Right atrium auricular region (tissue), 2 donors: Measurements from ENCODE around the gene GMDS. TPM values are rescaled to one million over a fixed set of nuclear protein-coding genes. Genes with fewer than 3 reads are reported as not detected.
A peak's percentile ranks its signal among the peaks of the same experiment; 100 is the strongest.

Experiments
- DNase-seq: peaks from one replicate; pipeline ENCODE4 v3.0.0-alpha.2; 2019; ENCODE audit warnings: low spot score
- H3K27ac ChIP-seq, 2 donors: fragments of 200-600 bp; sonication (generic); 1 replicate in 1 of 2; 2 replicates in 1 of 2; pipeline ENCODE4 v1.5.1; 2016 to 2019
- H3K27me3 ChIP-seq, 2 donors: fragments of 200-600 bp; sonication (generic); one replicate each; pipeline versions ENCODE4 v1.5.1 to v1.6.0; 2017 to 2019
- H3K36me3 ChIP-seq: fragments of 200-600 bp; sonication (generic); one replicate; pipeline ENCODE4 v1.5.1; 2016
- H3K4me1 ChIP-seq, 2 donors: fragments of 200-600 bp; sonication (generic); one replicate each; pipeline versions ENCODE4 v1.5.1 to v1.6.0; 2017 to 2019
- H3K4me3 ChIP-seq, 2 donors: fragments of 200-600 bp; sonication (generic); 1 replicate in 1 of 2; 2 replicates in 1 of 2; pipeline ENCODE4 v1.5.1; 2017 to 2019; ENCODE audit warnings: mild to moderate bottlenecking in 1 of 2, moderate library complexity in 1 of 2
- H3K9me3 ChIP-seq, 2 donors: fragments of 200-600 bp; sonication (generic); one replicate each; pipeline ENCODE4 v1.5.1; 2019
- total RNA-seq, 2 donors: library from RNA; depleted of rRNA; stranded (reverse); fragments of >200 nt; gene quantifications; one replicate each; pipeline ENCODE4 v1.1.0, GENCODE V29; 2016
- TF ChIP-seq, protein P1 (sequence below), 2 donors: fragments of 200-600 bp; sonication (generic); IDR thresholded peaks; one replicate each; pipeline ENCODE4 v1.5.1; 2019; ENCODE audit warnings: antibody characterized with exemption in 2 of 2

GMDS gene
- total RNA-seq, 2 donors from 2014 or later, result 11.1 to 11.8 TPM

GRCh38 chr6:1616701-1617463 is 628.5 kb downstream of the GMDS start:
- Histone ChIP-seq H3K4me1 (peaks cover 0 to 12% of the 10 kb centered on the region in 2 donors), H3K27ac (peak overlapping the region in 1 of 2 donors; percentile 11), H3K4me3 (no peak overlapping the region), H3K9me3 (no peaks in the 10 kb centered on the region), H3K27me3 (peaks cover 14 to 27% of the 10 kb centered on the region in 2 donors), H3K36me3 (no peaks in the 10 kb centered on the region)
- TF ChIP-seq, protein P1, sequence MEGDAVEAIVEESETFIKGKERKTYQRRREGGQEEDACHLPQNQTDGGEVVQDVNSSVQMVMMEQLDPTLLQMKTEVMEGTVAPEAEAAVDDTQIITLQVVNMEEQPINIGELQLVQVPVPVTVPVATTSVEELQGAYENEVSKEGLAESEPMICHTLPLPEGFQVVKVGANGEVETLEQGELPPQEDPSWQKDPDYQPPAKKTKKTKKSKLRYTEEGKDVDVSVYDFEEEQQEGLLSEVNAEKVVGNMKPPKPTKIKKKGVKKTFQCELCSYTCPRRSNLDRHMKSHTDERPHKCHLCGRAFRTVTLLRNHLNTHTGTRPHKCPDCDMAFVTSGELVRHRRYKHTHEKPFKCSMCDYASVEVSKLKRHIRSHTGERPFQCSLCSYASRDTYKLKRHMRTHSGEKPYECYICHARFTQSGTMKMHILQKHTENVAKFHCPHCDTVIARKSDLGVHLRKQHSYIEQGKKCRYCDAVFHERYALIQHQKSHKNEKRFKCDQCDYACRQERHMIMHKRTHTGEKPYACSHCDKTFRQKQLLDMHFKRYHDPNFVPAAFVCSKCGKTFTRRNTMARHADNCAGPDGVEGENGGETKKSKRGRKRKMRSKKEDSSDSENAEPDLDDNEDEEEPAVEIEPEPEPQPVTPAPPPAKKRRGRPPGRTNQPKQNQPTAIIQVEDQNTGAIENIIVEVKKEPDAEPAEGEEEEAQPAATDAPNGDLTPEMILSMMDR (IDR thresholded peaks at IDR 0.05), result no peak
- no peak for DNase-seq

DNA sequence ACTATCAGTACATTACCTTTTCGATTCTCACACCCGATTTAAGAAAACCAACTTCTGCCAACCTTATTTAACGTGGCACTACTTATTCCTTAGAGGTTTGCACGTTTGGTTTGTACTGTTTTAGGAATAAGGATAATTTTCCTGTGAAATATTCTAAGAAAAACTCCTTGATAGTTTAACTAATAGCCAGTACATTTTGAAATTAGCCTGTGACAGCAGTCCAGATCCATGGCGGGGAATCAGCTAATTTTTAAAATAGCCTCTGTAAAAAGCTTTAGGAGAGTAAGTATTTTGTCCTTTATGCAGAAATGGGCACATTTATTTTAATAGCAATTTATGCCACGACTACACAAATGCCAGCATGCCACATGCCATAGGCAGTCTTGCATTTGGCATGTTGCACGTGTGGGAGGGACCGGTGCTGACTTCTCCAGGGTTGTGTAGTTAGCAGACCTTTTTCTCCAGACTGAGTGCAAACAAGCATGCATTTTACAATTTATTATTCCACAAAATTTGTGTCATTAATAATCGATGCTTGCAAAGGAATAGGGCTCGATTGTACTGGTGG is 629.5 kb downstream of the GMDS start:
- no peak for DNase-seq
- H3K4me1 ChIP-seq, result peaks cover 0 to 12% of the 10 kb centered on the region in 2 donors
- H3K27ac ChIP-seq, result no peak overlapping the region
- no peaks in the 10 kb centered on the region for H3K9me3 ChIP-seq
- peak overlapping the region in 1 of 2 donors; percentile 67 for H3K4me3 ChIP-seq
- H3K27me3 ChIP-seq, result peaks cover 14 to 27% of the 10 kb centered on the region in 2 donors
- H3K36me3 ChIP-seq, result no peaks in the 10 kb centered on the region
- TF ChIP-seq, protein P1 (IDR thresholded peaks at IDR 0.05), result no peak

DNA sequence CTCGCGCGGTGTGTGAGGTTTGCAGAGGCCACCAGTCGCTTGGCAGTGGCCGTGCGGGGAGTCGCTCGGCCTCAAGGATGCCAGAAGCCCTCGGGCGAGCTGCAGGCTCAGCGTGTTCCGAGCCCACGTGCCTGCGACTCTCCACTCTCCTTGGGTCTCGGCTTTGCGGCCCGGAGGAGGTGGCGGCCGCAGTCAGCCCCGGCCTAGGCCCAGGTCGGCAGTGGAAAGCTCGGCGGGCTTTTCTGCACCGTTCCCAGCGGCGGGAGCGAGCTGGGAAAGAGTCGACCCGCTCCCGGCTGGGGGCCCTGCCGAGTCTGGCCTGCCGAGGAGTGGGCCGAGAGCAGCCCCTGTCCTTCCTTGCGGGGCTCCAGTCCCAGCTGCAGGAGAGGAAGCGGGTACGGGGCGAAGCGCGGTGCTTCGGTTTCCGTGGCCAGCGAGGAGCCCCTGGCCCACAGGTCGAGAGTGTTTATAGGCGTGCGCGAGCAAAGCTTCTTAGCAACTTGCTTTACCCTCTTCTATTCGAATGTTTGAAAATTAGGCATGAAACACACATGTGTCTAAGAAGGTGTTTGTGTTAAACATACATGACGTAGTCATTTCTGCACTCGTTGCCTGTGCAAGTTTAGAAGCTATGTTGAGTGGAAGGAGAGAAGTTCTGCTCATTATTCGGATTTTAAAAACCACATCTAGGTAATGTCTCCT is 630.1 kb downstream of the GMDS start:
- no peaks in the 10 kb centered on the region for H3K9me3 ChIP-seq
- H3K4me1 ChIP-seq, result peaks cover 0 to 10% of the 10 kb centered on the region in 2 donors
- H3K4me3 ChIP-seq, result peak overlapping the region in 1 of 2 donors; percentile 67
- TF ChIP-seq, protein P1 (IDR thresholded peaks at IDR 0.05), result no peak
- no peaks in the 10 kb centered on the region for H3K36me3 ChIP-seq
- peak overlapping the region in 1 of 2 donors; percentile 81 for H3K27ac ChIP-seq
- no peak for DNase-seq
- peaks cover 14 to 22% of the 10 kb centered on the region in 2 donors for H3K27me3 ChIP-seq

DNA sequence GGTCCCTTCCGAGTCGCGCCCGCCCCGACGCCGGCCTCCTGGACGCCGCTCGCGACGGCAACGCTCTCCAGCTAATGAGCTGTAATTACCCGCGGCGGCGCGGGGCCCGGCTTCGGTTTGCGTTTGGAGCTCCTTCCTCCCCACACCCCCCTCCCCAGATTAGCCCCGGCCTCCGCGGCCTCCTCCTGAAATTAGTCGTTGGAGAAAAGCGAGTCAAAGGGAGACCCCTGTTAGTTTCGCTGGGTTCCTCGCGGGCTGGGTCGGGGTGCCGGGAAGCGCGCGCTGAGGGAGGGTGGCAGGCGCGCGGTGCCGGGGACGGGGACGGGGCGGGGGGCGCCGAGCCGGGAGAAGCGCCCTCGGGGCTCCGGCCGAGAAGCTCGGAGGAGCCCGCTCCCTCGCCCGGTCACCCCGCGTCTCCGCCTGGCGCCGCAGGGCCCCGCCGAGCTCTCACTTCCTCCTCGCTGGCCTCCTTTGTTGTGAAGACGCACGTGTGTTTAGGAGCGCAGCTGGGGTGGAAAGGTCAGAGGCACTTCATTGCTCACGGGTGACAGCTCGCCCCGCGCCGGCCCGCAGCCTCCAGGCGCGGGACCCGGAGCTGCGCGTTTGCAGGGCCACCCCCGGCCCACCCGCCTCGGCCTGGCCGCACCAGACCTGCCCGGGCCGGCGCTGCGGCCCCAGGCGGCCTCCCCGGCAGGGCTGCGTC is 630.8 kb downstream of the GMDS start:
- no peak for DNase-seq
- Histone ChIP-seq H3K4me1 (peaks cover 0 to 2% of the 10 kb centered on the region in 2 donors), H3K9me3 (no peaks in the 10 kb centered on the region), H3K4me3 (peak overlapping the region; percentile 65 to 67), H3K27ac (peak overlapping the region; percentile 74 to 81), H3K36me3 (no peaks in the 10 kb centered on the region), H3K27me3 (peaks cover 14% of the 10 kb centered on the region in 2 donors)
- TF ChIP-seq, protein P1 (IDR thresholded peaks at IDR 0.05), result no peak

- no peak for DNase-seq
- TF ChIP-seq, protein P1 (IDR thresholded peaks at IDR 0.05), result no peak
- peaks cover 14% of the 10 kb centered on the region in 2 donors for H3K27me3 ChIP-seq
Measured at GRCh38 chr6:1613688-1614447, 631.5 kb downstream of the GMDS start.

More at GRCh38 chr6:1613688-1614447, 631.5 kb downstream of the GMDS start:
- Histone ChIP-seq H3K4me1 (peaks cover 0 to 5% of the 10 kb centered on the region in 2 donors), H3K36me3 (no peaks in the 10 kb centered on the region), H3K9me3 (no peaks in the 10 kb centered on the region), H3K4me3 (peak overlapping the region; percentile 65 to 67), H3K27ac (peak overlapping the region; percentile 74 to 81)
